Uterus (tissue), 4 donors: Measurements from ENCODE around the gene BANF2. TPM values are rescaled to one million over a fixed set of nuclear protein-coding genes. Genes with fewer than 3 reads are reported as not detected.
A peak's percentile ranks its signal among the peaks of the same experiment; 100 is the strongest.
"Not testable (repeated sequence)": the region's sequence is repeated elsewhere in the genome, so short reads cannot be mapped to it uniquely, and the experiment has no call there.

Source experiments
- DNase-seq, 2 donors: peaks; one replicate each; pipeline ENCODE4 v3.0.0-alpha.2; 2019 to 2020
- H3K27ac ChIP-seq, 2 donors: fragments of 200-600 bp; sonication (generic); 1 replicate in 1 of 2; 2 replicates in 1 of 2; pipeline ENCODE4 v1.5.1; 2016 to 2018
- H3K27me3 ChIP-seq, 2 donors: fragments of 200-600 bp; sonication (generic); one replicate each; pipeline ENCODE4 v1.5.1; 2018 to 2019; ENCODE audit warnings: control low read depth in 1 of 2
- H3K36me3 ChIP-seq, 2 donors: fragments of 200-600 bp; sonication (generic); one replicate each; pipeline ENCODE4 v1.5.1; 2019; ENCODE audit warnings: control low read depth in 1 of 2
- H3K4me1 ChIP-seq, 2 donors: fragments of 200-600 bp; sonication (generic); one replicate each; pipeline ENCODE4 v1.5.1; 2018 to 2019; ENCODE audit warnings: control low read depth in 1 of 2
- H3K4me3 ChIP-seq, 2 donors: fragments of 200-600 bp; sonication (generic); 1 replicate in 1 of 2; 2 replicates in 1 of 2; pipeline ENCODE4 v1.5.1; 2018 to 2019; ENCODE audit warnings: mild to moderate bottlenecking in 1 of 2
- H3K9me3 ChIP-seq, 2 donors: fragments of 200-600 bp; sonication (generic); one replicate each; pipeline ENCODE4 v1.5.1; 2019; ENCODE audit warnings: control low read depth in 1 of 2
- POLR2A ChIP-seq, 2 donors: fragments of 450-650 bp; IDR thresholded peaks; one replicate each; pipeline ENCODE4 v1.6.1; 2016; ENCODE audit warnings: antibody characterized with exemption in 2 of 2, mild to moderate bottlenecking in 1 of 2, moderate library complexity in 1 of 2
- intact Hi-C: fragments of 100-400 bp; cut with DNase I; formaldehyde crosslinking; loops from one replicate; pipeline ENCODE4 v1.15.1; 2023; ENCODE audit warnings: low total_unique reads
- total RNA-seq, 4 donors: library from RNA; depleted of rRNA in 3 of 4; stranded (reverse); fragments of >200 nt in 3 of 4; gene quantifications; one replicate each; pipeline versions ENCODE4 v1.1.0 to v1.2.4, GENCODE V29; 2014 to 2023
- TF ChIP-seq, protein P1 (sequence below), 4 experiments: fragments of 200-600 bp in 2 of 4; fragments of 450-650 bp in 2 of 4; sonication (generic) in 2 of 4; IDR thresholded peaks; one replicate each; pipeline ENCODE4 v1.5.1; 2016 to 2019; ENCODE audit warnings: antibody characterized with exemption in 4 of 4, mild to moderate bottlenecking in 2 of 4, moderate library complexity in 1 of 4
- donor health status: DM: yes; HTN: yes; CAD: no.

The BANF2 gene
- total RNA-seq, 4 donors from 2014 or later: not detected

DNA sequence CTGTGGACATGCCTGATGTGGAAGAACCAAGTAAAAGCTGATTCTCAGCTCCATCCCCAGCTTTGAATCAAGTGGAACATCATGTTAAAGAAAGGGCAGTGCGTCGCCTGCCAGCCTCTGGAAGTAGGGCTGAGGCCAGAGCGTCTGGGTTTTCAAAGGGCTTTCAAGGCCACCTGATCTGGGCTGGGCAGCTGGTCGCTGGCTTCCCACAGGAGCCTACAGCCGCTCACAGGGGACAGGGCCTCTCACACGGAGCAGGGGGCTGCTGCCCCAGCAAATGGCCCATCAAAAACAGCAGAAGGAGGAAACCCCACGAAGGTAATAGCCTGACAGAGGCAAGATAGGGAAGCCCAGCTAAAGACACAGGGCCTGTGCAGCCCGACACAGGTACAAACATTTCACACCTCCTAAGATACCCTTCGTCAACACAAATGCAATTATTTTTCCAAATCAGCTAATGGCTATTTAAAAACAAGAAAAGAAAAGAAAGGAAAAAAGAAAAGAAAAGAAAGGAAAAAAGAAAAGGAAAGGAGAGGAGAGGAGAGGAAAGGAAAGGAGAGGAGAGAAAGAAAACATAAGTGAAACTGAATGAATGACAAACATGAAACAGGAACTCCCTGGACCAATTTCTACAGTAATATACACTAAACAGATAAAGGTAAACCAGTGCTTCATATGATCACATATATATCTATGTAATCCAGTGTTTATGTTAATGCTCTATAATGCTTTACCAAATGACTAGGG, 42.5 kb upstream of the BANF2 start:
- Histone ChIP-seq H3K27ac (no peak overlapping the region), H3K4me3 (no peak overlapping the region), H3K9me3 (no peaks in the 10 kb centered on the region), H3K27me3 (no peaks in the 10 kb centered on the region), H3K36me3 (no peaks in the 10 kb centered on the region), H3K4me1 (peaks cover 0 to 9% of the 10 kb centered on the region in 2 donors)
- intact Hi-C loops: no loop called here
- no peak for TF ChIP-seq POLR2A (IDR thresholded peaks at IDR 0.05)
- TF ChIP-seq, protein P1, sequence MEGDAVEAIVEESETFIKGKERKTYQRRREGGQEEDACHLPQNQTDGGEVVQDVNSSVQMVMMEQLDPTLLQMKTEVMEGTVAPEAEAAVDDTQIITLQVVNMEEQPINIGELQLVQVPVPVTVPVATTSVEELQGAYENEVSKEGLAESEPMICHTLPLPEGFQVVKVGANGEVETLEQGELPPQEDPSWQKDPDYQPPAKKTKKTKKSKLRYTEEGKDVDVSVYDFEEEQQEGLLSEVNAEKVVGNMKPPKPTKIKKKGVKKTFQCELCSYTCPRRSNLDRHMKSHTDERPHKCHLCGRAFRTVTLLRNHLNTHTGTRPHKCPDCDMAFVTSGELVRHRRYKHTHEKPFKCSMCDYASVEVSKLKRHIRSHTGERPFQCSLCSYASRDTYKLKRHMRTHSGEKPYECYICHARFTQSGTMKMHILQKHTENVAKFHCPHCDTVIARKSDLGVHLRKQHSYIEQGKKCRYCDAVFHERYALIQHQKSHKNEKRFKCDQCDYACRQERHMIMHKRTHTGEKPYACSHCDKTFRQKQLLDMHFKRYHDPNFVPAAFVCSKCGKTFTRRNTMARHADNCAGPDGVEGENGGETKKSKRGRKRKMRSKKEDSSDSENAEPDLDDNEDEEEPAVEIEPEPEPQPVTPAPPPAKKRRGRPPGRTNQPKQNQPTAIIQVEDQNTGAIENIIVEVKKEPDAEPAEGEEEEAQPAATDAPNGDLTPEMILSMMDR (IDR thresholded peaks at IDR 0.05): no peak
- peak; percentile 7 to 8 for DNase-seq

- TF ChIP-seq POLR2A (IDR thresholded peaks at IDR 0.05): no peak
- TF ChIP-seq, protein P1 (IDR thresholded peaks at IDR 0.05): no peak
- intact Hi-C loops: no loop called here
- peak; percentile 5 to 10 for DNase-seq
- no peak overlapping the region for H3K4me3 ChIP-seq
- no peaks in the 10 kb centered on the region for H3K9me3 ChIP-seq
- no peaks in the 10 kb centered on the region for H3K27me3 ChIP-seq
- no peaks in the 10 kb centered on the region for H3K36me3 ChIP-seq
- no peak overlapping the region for H3K27ac ChIP-seq
- H3K4me1 ChIP-seq: peaks cover 0 to 9% of the 10 kb centered on the region in 2 donors
Measured at GRCh38 chr20:17657898-17658647, 41.7 kb upstream of the BANF2 start.

GRCh38 chr20:17658648-17658993, 41.1 kb upstream of the BANF2 start:
- TF ChIP-seq, protein P1 (IDR thresholded peaks at IDR 0.05): no peak
- TF ChIP-seq POLR2A (IDR thresholded peaks at IDR 0.05): no peak
- peak; percentile 8 to 9 for DNase-seq
- H3K36me3 ChIP-seq: no peaks in the 10 kb centered on the region
- no peak overlapping the region for H3K4me3 ChIP-seq
- H3K4me1 ChIP-seq: peaks cover 0 to 9% of the 10 kb centered on the region in 2 donors
- no peaks in the 10 kb centered on the region for H3K27me3 ChIP-seq
- H3K9me3 ChIP-seq: no peaks in the 10 kb centered on the region
- intact Hi-C loops: no loop called here
- no peak overlapping the region for H3K27ac ChIP-seq

GRCh38 chr20:17659344-17659743, 40.4 kb upstream of the BANF2 start:
- H3K36me3 ChIP-seq, intact Hi-C loops, H3K27me3 ChIP-seq, H3K27ac ChIP-seq, H3K4me1 ChIP-seq, H3K9me3 ChIP-seq, H3K4me3 ChIP-seq: not testable (repeated sequence)
- DNase-seq: peak; percentile 2 to 3

GRCh38 chr20:17659801-17660200, 40.0 kb upstream of the BANF2 start:
- no peak for TF ChIP-seq POLR2A (IDR thresholded peaks at IDR 0.05)
- TF ChIP-seq, protein P1 (IDR thresholded peaks at IDR 0.05): no peak
- Histone ChIP-seq H3K27ac (no peak overlapping the region), H3K9me3 (no peaks in the 10 kb centered on the region), H3K27me3 (no peaks in the 10 kb centered on the region), H3K4me1 (peaks cover 0 to 9% of the 10 kb centered on the region in 2 donors), H3K4me3 (no peak overlapping the region), H3K36me3 (no peaks in the 10 kb centered on the region)
- intact Hi-C loops: no loop called here
- DNase-seq: peak; percentile 5 to 12
